ENCODE results near the gene RREB1. TPM values are rescaled to one million over a fixed set of nuclear protein-coding genes. Genes with fewer than 3 reads are reported as not detected.

RREB1 gene
- total RNA-seq, 3 donors from 2014 or later: 64.9 to 85.9 (median 74.7) TPM

GRCh38 chr6:7216941-7217621, 109.3 kb downstream of the RREB1 start:
- intact Hi-C loops (cut with DNase I, micrococcal nuclease): no loop called here
- H3K4me3 ChIP-seq: no peak overlapping the region
- peaks cover 3% of the 10 kb centered on the region for H3K36me3 ChIP-seq (ENCODE audit: low read depth)
- no peaks in the 10 kb centered on the region for H3K9me3 ChIP-seq
- peak in 1 of 3 donors; percentile 37 for DNase-seq
- TF ChIP-seq CTCF (IDR thresholded peaks at IDR 0.05): no peak
- ATAC-seq: no peak
- H3K4me1 ChIP-seq (ENCODE audit: low read depth): no peaks in the 10 kb centered on the region

DNA sequence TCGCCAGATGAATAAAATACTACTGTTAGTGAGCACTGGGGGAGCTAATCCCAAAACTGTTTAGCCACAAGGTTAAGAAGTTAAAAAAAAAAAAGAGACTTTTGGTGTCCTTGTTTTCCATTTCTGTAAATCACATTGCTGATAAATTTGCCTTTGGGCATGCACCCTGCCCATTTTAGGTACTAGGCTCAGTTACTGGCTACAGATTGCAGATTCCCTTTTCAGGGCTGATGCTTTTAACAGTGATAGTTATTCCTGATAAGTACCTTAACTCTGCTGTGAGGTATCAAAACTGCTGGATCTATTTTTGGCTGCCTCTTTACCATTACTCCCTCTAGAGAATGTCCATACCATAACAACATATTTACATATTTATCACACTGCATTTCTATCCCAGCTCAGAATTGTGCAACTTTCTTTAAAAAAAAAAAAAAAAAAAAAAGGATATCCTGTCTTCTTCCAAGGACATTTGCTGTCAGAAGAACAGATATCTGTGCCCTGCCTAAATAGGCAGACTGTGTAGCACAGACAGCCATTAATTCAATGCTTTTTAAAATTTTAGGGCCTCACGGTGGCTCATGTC, 110.7 kb downstream of the RREB1 start:
- no peak for ATAC-seq

DNA sequence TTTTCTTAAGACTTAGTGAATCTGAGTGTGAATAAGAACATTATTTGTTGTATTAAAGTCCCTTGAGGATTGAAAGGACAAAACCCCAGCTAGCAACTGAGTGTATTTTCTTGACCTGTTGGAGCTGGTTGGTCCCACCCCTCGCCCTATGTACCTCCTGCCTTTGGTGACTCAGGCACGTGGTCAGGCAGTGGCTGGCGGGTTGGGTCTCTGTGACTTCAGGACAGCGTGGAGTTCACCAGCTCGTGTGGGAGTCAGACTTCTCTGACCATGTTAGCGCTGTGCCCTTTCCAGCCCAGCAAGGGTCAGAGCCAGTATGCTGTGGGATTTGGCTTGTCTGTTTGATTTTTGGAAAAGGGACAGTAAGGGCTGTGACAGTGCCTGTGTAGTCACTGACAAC, 111.5 kb downstream of the RREB1 start:
- intact Hi-C loops (cut with DNase I, micrococcal nuclease): no loop called here
- Histone ChIP-seq H3K9me3 (no peaks in the 10 kb centered on the region), H3K4me3 (no peak overlapping the region), H3K36me3 (ENCODE audit: low read depth) (peaks cover 3% of the 10 kb centered on the region), H3K4me1 (ENCODE audit: low read depth) (no peaks in the 10 kb centered on the region)
- peak; percentile 57 for ATAC-seq
- peak in 1 of 3 donors; percentile 44 for DNase-seq
- no peak for TF ChIP-seq CTCF (IDR thresholded peaks at IDR 0.05)

More for the DNA sequence above, 110.7 kb downstream of the RREB1 start:
- no peak overlapping the region for H3K4me3 ChIP-seq
- no peaks in the 10 kb centered on the region for H3K4me1 ChIP-seq (ENCODE audit: low read depth)
- peaks cover 3% of the 10 kb centered on the region for H3K36me3 ChIP-seq (ENCODE audit: low read depth)
- intact Hi-C loops (cut with DNase I, micrococcal nuclease): no loop called here
- H3K9me3 ChIP-seq: no peaks in the 10 kb centered on the region
- no peak for TF ChIP-seq CTCF (IDR thresholded peaks at IDR 0.05)
- DNase-seq: no peak

GRCh38 chr6:7222197-7222596, 114.4 kb downstream of the RREB1 start:
- Histone ChIP-seq H3K4me3 (no peak overlapping the region), H3K4me1 (ENCODE audit: low read depth) (no peaks in the 10 kb centered on the region), H3K36me3 (ENCODE audit: low read depth) (peaks cover 3% of the 10 kb centered on the region), H3K9me3 (no peaks in the 10 kb centered on the region)
- DNase-seq (no peak), ATAC-seq (no peak)
- TF ChIP-seq CTCF (IDR thresholded peaks at IDR 0.05): no peak
- intact Hi-C loops (cut with DNase I, micrococcal nuclease): no loop called here

DNA sequence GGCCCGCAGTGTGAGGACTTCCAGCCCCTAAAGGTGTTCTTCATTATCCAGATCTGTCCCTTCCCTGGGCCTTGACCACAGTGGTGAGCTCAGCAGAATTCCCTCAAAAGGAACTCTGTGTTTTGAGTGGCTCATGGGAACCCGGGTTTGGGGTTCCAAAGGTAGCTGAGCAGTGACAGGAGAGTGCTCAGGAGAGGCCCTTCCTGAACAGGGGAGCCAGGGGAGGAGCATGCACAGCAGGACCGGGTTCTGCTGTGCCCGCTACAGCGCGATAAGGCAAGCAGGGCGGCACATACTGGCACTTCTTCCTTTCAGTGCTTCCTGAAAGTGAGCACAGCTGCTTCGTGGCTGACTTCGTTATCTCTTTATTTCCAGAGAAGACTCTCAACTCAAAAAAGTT, 117.0 kb downstream of the RREB1 start:
- ATAC-seq: peak; percentile 16
- TF ChIP-seq CTCF (IDR thresholded peaks at IDR 0.05): no peak
- Histone ChIP-seq H3K4me3 (no peak overlapping the region), H3K4me1 (ENCODE audit: low read depth) (no peaks in the 10 kb centered on the region), H3K9me3 (no peaks in the 10 kb centered on the region), H3K36me3 (ENCODE audit: low read depth) (peaks cover 4% of the 10 kb centered on the region)
- DNase-seq: no peak
- intact Hi-C loops (cut with DNase I, micrococcal nuclease): no loop called here

Measured in mucosa of descending colon (tissue), 3 donors.